Measurements from ENCODE around the gene PROB1. TPM values are rescaled to one million over a fixed set of nuclear protein-coding genes. Genes with fewer than 3 reads are reported as not detected.
A peak's percentile ranks its signal among the peaks of the same experiment; 100 is the strongest.
"Not testable (repeated sequence)": the region's sequence is repeated elsewhere in the genome, so short reads cannot be mapped to it uniquely, and the experiment has no call there.

The PROB1 gene
- total RNA-seq, 8 experiments from 2014 or later: 0.56 to 3.8 (median 1.3) TPM

DNA sequence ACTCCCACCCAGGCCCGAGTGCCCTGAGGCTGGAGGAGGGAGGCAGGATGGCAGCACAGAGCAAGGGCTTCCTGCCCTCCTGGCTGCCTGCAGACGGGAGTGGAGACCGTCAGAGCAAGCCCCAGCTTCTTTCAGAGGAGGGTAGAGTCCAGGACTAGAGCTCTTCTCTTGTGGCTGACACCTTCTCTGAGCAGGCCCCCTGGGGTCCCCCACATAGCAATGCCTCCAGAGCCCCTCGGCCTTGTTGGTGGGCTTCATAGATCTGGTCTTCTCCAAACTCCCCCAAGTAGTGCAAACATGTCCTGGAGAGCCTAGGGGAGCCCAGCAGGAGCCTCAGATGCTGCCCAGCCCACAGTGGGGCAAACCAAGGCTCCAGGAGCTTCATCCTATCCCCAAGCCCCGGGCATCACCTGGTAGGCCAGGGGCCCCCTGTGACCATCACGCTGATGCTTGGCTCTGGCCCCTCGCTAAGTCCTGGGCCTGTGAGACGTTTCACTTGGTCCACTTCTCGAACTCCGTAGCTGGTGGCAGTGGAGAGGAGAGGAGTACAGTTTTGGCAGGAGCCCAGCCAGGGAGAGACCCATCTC is 7.2 kb downstream of the PROB1 start:
- ATAC-seq (replicated peaks in 6 of 8): no peak
- no peak overlapping the region for H3K4me3 ChIP-seq
- H3K4me1 ChIP-seq (replicated peaks in 1 of 2): no peaks in the 10 kb centered on the region
- H3K27ac ChIP-seq: no peak overlapping the region
- in situ Hi-C loops (cut with MboI; ENCODE audit: low pct_unique_long_range_greater_than_20kb in 2 of 9, low sequenced_read_pairs in 9 of 9, unreplicated experiment in 9 of 9): no loop called here
- 10 to 90% (median 72%) methylated on average over 1 to 4 of the region's 10 CpGs; no CpG with 5 or more reads in 5 of the 10 experiments for WGBS, 10 experiments

DNA sequence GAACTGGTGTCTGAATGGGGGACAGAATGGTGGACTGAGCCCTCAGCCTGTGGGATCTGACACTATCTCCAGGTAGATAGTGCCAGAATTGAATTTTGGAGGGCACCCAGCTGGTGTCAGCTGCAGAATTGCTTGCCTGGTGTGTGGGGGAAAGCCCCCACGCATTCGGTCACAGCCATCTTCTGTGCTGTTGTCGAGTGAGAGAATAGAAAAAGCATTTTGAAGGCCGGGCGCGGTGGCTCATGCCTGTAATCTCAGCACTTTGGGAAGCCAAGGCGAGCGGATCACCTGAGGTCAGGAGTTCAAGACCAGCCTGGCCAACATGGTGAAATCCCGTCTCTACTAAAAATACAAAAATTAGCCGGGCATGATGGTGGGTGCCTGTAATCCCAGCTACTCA is 7.9 kb downstream of the PROB1 start:
- WGBS, 10 experiments: 57 to 100% (median 91%) methylated on average over 1 to 6 of the region's 10 CpGs; no CpG with 5 or more reads in 3 of the 10 experiments
- H3K4me1 ChIP-seq (replicated peaks in 1 of 2); ATAC-seq (replicated peaks in 6 of 8); in situ Hi-C loops (cut with MboI; ENCODE audit: low pct_unique_long_range_greater_than_20kb in 2 of 9, low sequenced_read_pairs in 9 of 9, unreplicated experiment in 9 of 9); H3K4me3 ChIP-seq; H3K27ac ChIP-seq: not testable (repeated sequence)

DNA sequence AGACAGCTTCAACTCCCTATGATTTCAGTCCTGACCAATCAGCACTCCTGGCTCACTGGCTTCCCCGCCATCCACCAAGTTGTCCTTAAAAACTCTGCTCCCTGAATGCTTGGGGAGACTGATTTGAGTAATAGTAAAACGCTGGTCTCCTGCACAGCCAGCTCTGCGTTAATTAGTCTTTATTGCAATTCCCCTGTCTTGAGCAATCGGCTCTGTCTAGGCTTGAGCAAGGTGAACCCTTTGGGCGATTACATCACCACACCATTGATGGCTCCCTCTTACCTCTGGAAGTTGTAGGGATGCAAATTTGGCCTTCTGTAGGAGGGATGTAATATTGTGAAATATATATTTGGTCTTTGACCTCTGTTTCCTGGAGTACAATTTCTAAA is 8.9 kb downstream of the PROB1 start:
- in situ Hi-C loops (cut with MboI; ENCODE audit: low pct_unique_long_range_greater_than_20kb in 2 of 9, low sequenced_read_pairs in 9 of 9, unreplicated experiment in 9 of 9): no loop called here
- H3K4me3 ChIP-seq: no peak overlapping the region
- WGBS, 10 experiments: 60 to 100% (median 85%) methylated on average over 1 to 5 of the region's 5 CpGs; no CpG with 5 or more reads in 4 of the 10 experiments
- no peak overlapping the region for H3K27ac ChIP-seq
- H3K4me1 ChIP-seq (replicated peaks in 1 of 2): no peaks in the 10 kb centered on the region
- ATAC-seq (replicated peaks in 6 of 8): no peak

GRCh38 chr5:139385061-139386049 is 9.5 kb downstream of the PROB1 start:
- in situ Hi-C loops (cut with MboI; ENCODE audit: low pct_unique_long_range_greater_than_20kb in 2 of 9, low sequenced_read_pairs in 9 of 9, unreplicated experiment in 9 of 9): no loop called here
- WGBS, 10 experiments: 0 to 75% (median 23%) methylated on average over 1 to 4 of the region's 8 CpGs; no CpG with 5 or more reads in 5 of the 10 experiments
- Histone ChIP-seq H3K27ac (no peak overlapping the region), H3K4me1 (replicated peaks in 1 of 2) (no peaks in the 10 kb centered on the region), H3K4me3 (no peak overlapping the region)
- ATAC-seq (replicated peaks in 6 of 8): peak in 3 of 8 experiments; percentile 74 to 76 (median 74)

- no peak overlapping the region for H3K27ac ChIP-seq
- in situ Hi-C loops (cut with MboI; ENCODE audit: low pct_unique_long_range_greater_than_20kb in 2 of 9, low sequenced_read_pairs in 9 of 9, unreplicated experiment in 9 of 9): no loop called here
- no peaks in the 10 kb centered on the region for H3K4me1 ChIP-seq (replicated peaks in 1 of 2)
- no peak overlapping the region for H3K4me3 ChIP-seq
- 72 to 87% (median 83%) methylated on average over 1 to 3 of the region's 9 CpGs; no CpG with 5 or more reads in 5 of the 10 experiments for WGBS, 10 experiments
- ATAC-seq (replicated peaks in 6 of 8): peak in 2 of 8 experiments; percentile 5 to 14
These were observed 10.3 kb downstream of the PROB1 start for GRCh38 chr5:139384591-139385051.

GRCh38 chr5:139383993-139384590 is 10.8 kb downstream of the PROB1 start:
- Histone ChIP-seq H3K4me1 (replicated peaks in 1 of 2) (no peaks in the 10 kb centered on the region), H3K4me3 (no peak overlapping the region), H3K27ac (no peak overlapping the region)
- 68 to 100% (median 85%) methylated on average over 1 to 5 of the region's 7 CpGs; no CpG with 5 or more reads in 6 of the 10 experiments for WGBS, 10 experiments
- no peak for ATAC-seq (replicated peaks in 6 of 8)
- in situ Hi-C loops (cut with MboI; ENCODE audit: low pct_unique_long_range_greater_than_20kb in 2 of 9, low sequenced_read_pairs in 9 of 9, unreplicated experiment in 9 of 9): no loop called here

GRCh38 chr5:139383275-139383992 is 11.5 kb downstream of the PROB1 start, which contains the start of gene SLC23A1:
Gene SLC23A1, minus strand, starts transcription at chr5:139383297. Its CDS starts 44 bp downstream, at chr5:139383253.
- Histone ChIP-seq H3K4me1 (replicated peaks in 1 of 2) (no peaks in the 10 kb centered on the region), H3K27ac (no peak within 1 kb of the TSS), H3K4me3 (no peak within 1 kb of the TSS)
- ATAC-seq (replicated peaks in 6 of 8): no peak
- 60 to 100% (median 78%) methylated on average over 1 to 8 of the region's 10 CpGs; no CpG with 5 or more reads in 2 of the 10 experiments for WGBS, 10 experiments
- in situ Hi-C loops (cut with MboI; ENCODE audit: low pct_unique_long_range_greater_than_20kb in 2 of 9, low sequenced_read_pairs in 9 of 9, unreplicated experiment in 9 of 9): no loop called here

- in situ Hi-C loops (cut with MboI; ENCODE audit: low pct_unique_long_range_greater_than_20kb in 2 of 9, low sequenced_read_pairs in 9 of 9, unreplicated experiment in 9 of 9): no loop called here
- Histone ChIP-seq H3K4me1 (replicated peaks in 1 of 2) (no peaks in the 10 kb centered on the region), H3K27ac (no peak overlapping the region), H3K4me3 (no peak overlapping the region)
- WGBS, 10 experiments: no CpG with 5 or more reads among the region's 3 CpGs
- ATAC-seq (replicated peaks in 6 of 8): no peak
These were observed 12.1 kb downstream of the PROB1 start for GRCh38 chr5:139382807-139383206.

- Histone ChIP-seq H3K4me3 (no peak overlapping the region), H3K4me1 (replicated peaks in 1 of 2) (no peaks in the 10 kb centered on the region), H3K27ac (no peak overlapping the region)
- in situ Hi-C loops (cut with MboI; ENCODE audit: low pct_unique_long_range_greater_than_20kb in 2 of 9, low sequenced_read_pairs in 9 of 9, unreplicated experiment in 9 of 9): no loop called here
- WGBS, 10 experiments: 78 to 100% (median 92%) methylated on average over 1 to 3 of the region's 28 CpGs; no CpG with 5 or more reads in 6 of the 10 experiments
- ATAC-seq (replicated peaks in 6 of 8): no peak
These were observed 12.8 kb downstream of the PROB1 start for GRCh38 chr5:139381837-139382761.

DNA sequence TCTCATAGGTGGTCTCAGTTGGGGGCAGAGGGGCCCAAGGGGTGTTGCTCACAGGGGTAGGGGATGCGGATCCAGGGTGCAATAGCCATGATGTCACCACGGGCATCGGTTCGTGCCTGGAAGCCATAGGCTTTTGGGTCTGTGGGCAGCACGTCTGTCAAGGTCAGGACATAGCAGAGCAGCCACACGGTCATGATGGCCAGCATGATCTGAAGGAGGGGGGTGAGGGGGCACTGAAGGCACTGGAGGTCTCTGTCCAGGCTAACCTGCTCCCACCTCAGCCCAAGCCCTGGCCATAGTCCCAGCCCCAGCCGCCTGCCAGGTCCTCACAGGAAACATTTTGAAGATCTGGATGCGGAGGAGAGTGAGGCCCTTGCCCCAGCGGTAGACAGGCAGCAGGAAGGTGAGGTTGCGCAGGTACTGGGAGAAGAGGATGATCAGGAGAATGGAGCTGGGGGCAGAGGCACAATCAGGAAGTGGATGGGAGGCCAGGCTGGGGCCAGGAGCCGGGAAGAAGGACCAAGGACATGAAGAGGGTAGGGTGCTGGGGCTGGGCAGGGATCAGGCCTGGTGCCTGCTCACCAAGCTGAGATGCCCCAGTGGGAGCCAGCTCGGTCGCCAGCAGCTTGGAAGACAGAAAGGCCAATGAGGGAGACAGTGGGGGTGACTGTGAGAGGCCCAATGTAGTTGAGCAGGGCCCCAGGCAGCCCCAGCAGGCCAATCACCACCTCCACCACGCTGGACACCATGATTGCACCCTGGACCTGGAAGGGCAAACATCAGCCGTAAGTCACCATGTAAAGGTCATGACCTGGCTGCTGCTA is 15.1 kb downstream of the PROB1 start:
- 50 to 88% (median 73%) methylated on average over 2 to 9 of the region's 15 CpGs; no CpG with 5 or more reads in 4 of the 10 experiments for WGBS, 10 experiments
- Histone ChIP-seq H3K27ac (no peak overlapping the region), H3K4me1 (replicated peaks in 1 of 2) (no peaks in the 10 kb centered on the region), H3K4me3 (no peak overlapping the region)
- ATAC-seq (replicated peaks in 6 of 8): no peak
- in situ Hi-C loops (cut with MboI; ENCODE audit: low pct_unique_long_range_greater_than_20kb in 2 of 9, low sequenced_read_pairs in 9 of 9, unreplicated experiment in 9 of 9): no loop called here

GRCh38 chr5:139378941-139379361 is 16.0 kb downstream of the PROB1 start:
- H3K27ac ChIP-seq: no peak overlapping the region
- no peak overlapping the region for H3K4me3 ChIP-seq
- ATAC-seq (replicated peaks in 6 of 8): peak in 1 of 8 experiments; percentile 7
- in situ Hi-C loops (cut with MboI; ENCODE audit: low pct_unique_long_range_greater_than_20kb in 2 of 9, low sequenced_read_pairs in 9 of 9, unreplicated experiment in 9 of 9): no loop called here
- H3K4me1 ChIP-seq (replicated peaks in 1 of 2): no peaks in the 10 kb centered on the region
- 76 to 94% (median 82%) methylated on average over 2 to 7 of the region's 13 CpGs; no CpG with 5 or more reads in 6 of the 10 experiments for WGBS, 10 experiments
